MCF 10A (cell line): ENCODE results near the gene ZNF750. TPM values are rescaled to one million over a fixed set of nuclear protein-coding genes. Genes with fewer than 3 reads are reported as not detected.

Source experiments
- BruUV-seq: library from RNA; stranded (reverse); fragments of 400-500 nt; replicated peaks from 2 replicates; lab custom pipeline; 2021; lab: Mats Ljungman, UMichigan
- CTCF ChIA-PET: fragments of 300-600 bp; sonication (Branson Sonifier 250); formaldehyde crosslinking; extraction: SDS; loops from one replicate; lab custom pipeline; 2021; ENCODE audit warnings: antibody characterized with exemption, inconsistent platforms; lab: Yijun Ruan, JAX
- POLR2A ChIA-PET: fragments of 300-600, 350-650 bp; sonication (Branson Sonifier 250); formaldehyde crosslinking; extraction: SDS; loops from one replicate; lab custom pipeline; 2020; ENCODE audit warnings: antibody characterized with exemption, inconsistent platforms; lab: Yijun Ruan, JAX
- DNase-seq: peaks from one replicate; pipeline ENCODE4 v3.0.0-alpha.2; 2018; ENCODE audit not compliant: unreplicated experiment
- H3K27ac Mint-ChIP-seq: one replicate; pipeline ENCODE4 v1.8.0; 2022; ENCODE audit warnings: mild to moderate bottlenecking, low read depth, mixed read lengths; ENCODE audit not compliant: unreplicated experiment
- H3K27me3 Mint-ChIP-seq: one replicate; pipeline ENCODE4 v1.8.0; 2022; ENCODE audit warnings: mixed read lengths; ENCODE audit not compliant: insufficient read depth, unreplicated experiment
- H3K36me3 Mint-ChIP-seq: one replicate; pipeline ENCODE4 v1.8.0; 2022; ENCODE audit warnings: mild to moderate bottlenecking, moderate library complexity, mixed read lengths; ENCODE audit not compliant: insufficient read depth, unreplicated experiment
- H3K4me1 Mint-ChIP-seq: one replicate; pipeline ENCODE4 v1.8.0; 2022; ENCODE audit warnings: mixed read lengths; ENCODE audit not compliant: insufficient read depth, unreplicated experiment
- H3K4me3 Mint-ChIP-seq: one replicate; pipeline ENCODE4 v1.8.0; 2022; ENCODE audit warnings: mild to moderate bottlenecking, moderate library complexity, mixed read lengths; ENCODE audit not compliant: unreplicated experiment
- H3K9me3 Mint-ChIP-seq: one replicate; pipeline ENCODE4 v1.8.0; 2022; ENCODE audit warnings: mixed read lengths; ENCODE audit not compliant: unreplicated experiment
- CTCF ChIP-seq: fragments of 200-600 bp; IDR thresholded peaks from one replicate; pipeline ENCODE4 v1.8.0; 2022; ENCODE audit warnings: antibody characterized with exemption, mild to moderate bottlenecking; ENCODE audit not compliant: unreplicated experiment
- intact Hi-C: fragments of 100-400 bp; cut with micrococcal nuclease; formaldehyde crosslinking; loops from 2 replicates; pipeline ENCODE4 v1.14.1; 2022
- total RNA-seq: library from RNA; stranded (reverse); gene quantifications from 2 replicates; pipeline ENCODE4 v1.2.3, GENCODE V29; 2022

The ZNF750 gene
- total RNA-seq, 1 experiment from 2014 or later, result 0.14 TPM

GRCh38 chr17:82789051-82789592 lies 50.7 kb downstream of the ZNF750 start:
- peaks cover 27% of the 10 kb centered on the region for H3K36me3 Mint-ChIP-seq
- CTCF ChIA-PET, result no interaction called here
- H3K4me3 Mint-ChIP-seq, result no peak overlapping the region
- intact Hi-C loops, result no loop called here
- POLR2A ChIA-PET, result interaction anchor here (0.7 kb wide), 1 partner anchor 98 kb away, joined by 3 read pairs; no protein-coding TSS in a partner anchor
- no peaks in the 10 kb centered on the region for H3K27me3 Mint-ChIP-seq
- no peak for TF ChIP-seq CTCF
- DNase-seq, result no peak
- BruUV-seq, result no TSS peak
- peaks cover 33% of the 10 kb centered on the region for H3K4me1 Mint-ChIP-seq
- H3K9me3 Mint-ChIP-seq, result no peaks in the 10 kb centered on the region
- H3K27ac Mint-ChIP-seq, result no peak overlapping the region

GRCh38 chr17:82788206-82789001 lies 51.4 kb downstream of the ZNF750 start:
- no peak for DNase-seq
- no TSS peak for BruUV-seq
- CTCF ChIA-PET, result interaction anchor here (0.7 kb wide), 1 partner anchor 88 kb away, joined by 3 read pairs; no protein-coding TSS in a partner anchor
- H3K9me3 Mint-ChIP-seq, result no peaks in the 10 kb centered on the region
- POLR2A ChIA-PET, result interaction anchor here (0.7 to 2.8 kb wide), 3 partner anchors 47 to 98 kb away, joined by 3 to 52 read pairs (median 11); no protein-coding TSS in a partner anchor
- H3K27me3 Mint-ChIP-seq, result no peaks in the 10 kb centered on the region
- no peak for TF ChIP-seq CTCF
- H3K27ac Mint-ChIP-seq, result peak overlapping the region; percentile 81
- intact Hi-C loops, result no loop called here
- no peak overlapping the region for H3K4me3 Mint-ChIP-seq
- peaks cover 33% of the 10 kb centered on the region for H3K4me1 Mint-ChIP-seq
- peaks cover 30% of the 10 kb centered on the region for H3K36me3 Mint-ChIP-seq

GRCh38 chr17:82787081-82787848 lies 52.6 kb downstream of the ZNF750 start:
- Mint-ChIP-seq H3K36me3 (peaks cover 37% of the 10 kb centered on the region), H3K9me3 (no peaks in the 10 kb centered on the region), H3K27ac (peak overlapping the region; percentile 81), H3K27me3 (no peaks in the 10 kb centered on the region), H3K4me3 (peak overlapping the region; percentile 51), H3K4me1 (peaks cover 33% of the 10 kb centered on the region)
- POLR2A ChIA-PET, result interaction anchor here (0.6 to 2.8 kb wide), 6 partner anchors 32 to 309 kb away, joined by 3 to 52 read pairs (median 3); no protein-coding TSS in a partner anchor
- peak; percentile 98 for DNase-seq
- BruUV-seq, result TSS peak; percentile 89
- CTCF ChIA-PET, result interaction anchor here (0.7 kb wide), 1 partner anchor 89 kb away, joined by 3 read pairs; no protein-coding TSS in a partner anchor
- intact Hi-C loops, result loop anchor here (1.0 kb wide), 1 partner anchor 89 kb away; no protein-coding TSS in a partner anchor
- TF ChIP-seq CTCF, result no peak
